Measurements from ENCODE around the gene HAUS3.

DNA sequence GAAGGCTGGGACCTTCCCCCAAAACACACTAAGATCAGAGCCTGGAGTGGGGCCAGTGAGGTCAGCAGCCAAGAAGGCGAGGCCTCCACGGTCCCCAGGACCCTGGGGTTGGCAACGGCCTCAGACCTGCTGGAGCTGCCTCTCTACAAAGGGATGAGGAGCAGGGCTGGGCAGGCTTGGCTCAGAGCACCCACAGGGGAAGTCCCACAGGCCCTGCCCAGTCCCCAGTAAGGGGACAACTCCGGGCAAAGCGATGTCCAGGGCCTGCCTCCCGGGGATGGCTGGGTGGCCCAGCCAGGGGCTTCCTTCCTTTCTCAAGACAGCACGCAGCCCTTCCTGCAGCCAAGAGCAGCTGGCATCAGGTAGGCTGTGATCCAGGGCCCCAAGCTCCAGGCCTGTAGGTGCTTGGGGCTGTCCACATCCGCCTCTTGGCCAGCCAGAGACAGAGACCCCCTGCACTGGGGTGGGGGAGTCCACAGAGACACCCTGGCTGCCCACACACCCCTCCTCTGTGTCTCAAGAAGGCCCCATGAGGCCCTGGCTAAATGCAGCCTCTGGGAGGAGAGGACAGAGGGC lies 14.3 kb upstream of the HAUS3 start:
- TF ChIP-seq, protein P1, sequence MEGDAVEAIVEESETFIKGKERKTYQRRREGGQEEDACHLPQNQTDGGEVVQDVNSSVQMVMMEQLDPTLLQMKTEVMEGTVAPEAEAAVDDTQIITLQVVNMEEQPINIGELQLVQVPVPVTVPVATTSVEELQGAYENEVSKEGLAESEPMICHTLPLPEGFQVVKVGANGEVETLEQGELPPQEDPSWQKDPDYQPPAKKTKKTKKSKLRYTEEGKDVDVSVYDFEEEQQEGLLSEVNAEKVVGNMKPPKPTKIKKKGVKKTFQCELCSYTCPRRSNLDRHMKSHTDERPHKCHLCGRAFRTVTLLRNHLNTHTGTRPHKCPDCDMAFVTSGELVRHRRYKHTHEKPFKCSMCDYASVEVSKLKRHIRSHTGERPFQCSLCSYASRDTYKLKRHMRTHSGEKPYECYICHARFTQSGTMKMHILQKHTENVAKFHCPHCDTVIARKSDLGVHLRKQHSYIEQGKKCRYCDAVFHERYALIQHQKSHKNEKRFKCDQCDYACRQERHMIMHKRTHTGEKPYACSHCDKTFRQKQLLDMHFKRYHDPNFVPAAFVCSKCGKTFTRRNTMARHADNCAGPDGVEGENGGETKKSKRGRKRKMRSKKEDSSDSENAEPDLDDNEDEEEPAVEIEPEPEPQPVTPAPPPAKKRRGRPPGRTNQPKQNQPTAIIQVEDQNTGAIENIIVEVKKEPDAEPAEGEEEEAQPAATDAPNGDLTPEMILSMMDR (conservative IDR thresholded peaks at IDR 0.05; ENCODE audit: low read length), result no peak
- TF ChIP-seq EZH2phosphoT487 (IDR thresholded peaks at IDR 0.05; ENCODE audit: borderline replicate concordance, low read depth, low read length), result no peak

All from OCI-LY7 (cell line).